Activated CD8-positive, alpha-beta memory T cell treated with anti-CD3 and anti-CD28 coated beads, Interleukin-2, amount 10 ng/mL, durations not matched to agents 7 days and 5 days (primary cell): Measurements from ENCODE around the gene DCUN1D5. TPM values are rescaled to one million over a fixed set of nuclear protein-coding genes. Genes with fewer than 3 reads are reported as not detected.
A peak's percentile ranks its signal among the peaks of the same experiment; 100 is the strongest.

Experiments
- ATAC-seq: fragments of 150-1000 bp; cut with Tn5 transposase; one replicate; pipeline ENCODE4 v1.10.0; 2021; ENCODE audit warnings: moderate library complexity
- CTCF ChIA-PET: fragments of 350-600 bp; sonication (Branson Sonifier 250); formaldehyde crosslinking; loops from one replicate; lab custom pipeline; 2021; ENCODE audit warnings: antibody characterized with exemption; lab: Charles Lee
- DNase-seq: peaks from one replicate; pipeline ENCODE4 v3.0.0-alpha.2; 2020
- H3K27ac Mint-ChIP-seq: one replicate; pipeline ENCODE4 v1.8.0; 2021; ENCODE audit warnings: mild to moderate bottlenecking, mixed read lengths
- H3K27me3 Mint-ChIP-seq: one replicate; pipeline ENCODE4 v1.8.0; 2021; ENCODE audit warnings: mixed read lengths
- H3K36me3 Mint-ChIP-seq: one replicate; pipeline ENCODE4 v1.8.0; 2021; ENCODE audit warnings: mild to moderate bottlenecking, mixed read lengths
- H3K4me1 Mint-ChIP-seq: one replicate; pipeline ENCODE4 v1.8.0; 2021; ENCODE audit warnings: mixed read lengths
- H3K4me3 Mint-ChIP-seq: one replicate; pipeline ENCODE4 v1.8.0; 2021; ENCODE audit warnings: mild to moderate bottlenecking, moderate library complexity, mixed read lengths
- H3K9me3 Mint-ChIP-seq: one replicate; pipeline ENCODE4 v1.8.0; 2022; ENCODE audit warnings: low read depth, mixed read lengths
- total RNA-seq, 2 experiments: library from RNA; stranded (reverse); gene quantifications; one replicate each; pipeline ENCODE4 v1.2.3, GENCODE V29; 2021

DCUN1D5 gene
- total RNA-seq, result 10 to 100 TPM; 38.4 to 51.3 TPM

DNA sequence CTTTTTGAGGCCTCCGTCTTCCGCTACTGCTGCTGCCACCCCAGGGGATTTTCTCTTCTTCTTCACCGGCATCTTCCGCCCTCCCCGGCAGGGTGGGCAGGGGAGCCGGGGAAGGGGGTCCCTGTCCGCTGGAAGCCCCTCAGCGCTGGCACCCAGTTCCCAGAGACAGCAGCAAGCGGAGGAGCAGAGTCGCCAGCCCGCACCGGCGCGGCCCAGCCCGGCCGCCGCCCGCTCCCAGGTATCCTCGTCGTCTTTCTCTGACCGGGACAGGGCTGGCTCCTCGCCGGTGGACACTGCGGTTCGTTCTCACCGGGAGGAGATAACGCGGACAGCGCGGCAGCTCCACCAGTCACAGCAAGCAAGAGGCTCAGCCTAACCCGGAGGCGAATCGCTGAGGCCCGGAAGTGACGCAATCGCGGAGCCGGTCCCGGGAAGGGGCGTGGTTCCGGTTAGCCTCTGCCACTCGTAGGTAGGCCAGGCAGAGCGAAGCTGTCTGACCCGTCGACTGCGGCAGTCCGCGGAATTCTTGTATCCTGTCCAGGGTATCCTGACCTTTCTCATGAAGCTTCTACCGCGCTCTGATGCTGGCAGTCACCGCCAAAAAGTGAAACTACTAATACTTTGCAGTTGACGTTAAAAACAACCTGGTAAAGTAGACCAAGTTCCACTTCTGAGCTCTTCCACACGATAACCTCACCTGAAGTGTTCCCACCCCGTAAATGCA is at the start of gene DCUN1D5:
Gene DCUN1D5 (minus strand): TSS at position 360 of the 724 bp plus-strand sequence. CDS start 288 bp downstream, at position 72.
- CTCF ChIA-PET, result interaction anchor here (0.8 to 1.9 kb wide), 6 partner anchors 14 to 61 kb away, joined by 3 to 28 read pairs (median 3); partner anchors contain the start of gene DYNC2H1
- H3K36me3 Mint-ChIP-seq, result peaks cover 10% of the 10 kb centered on the region
- H3K27ac Mint-ChIP-seq, result peak within 1 kb of the TSS; percentile 96
- H3K4me1 Mint-ChIP-seq, result peaks cover 23% of the 10 kb centered on the region
- H3K4me3 Mint-ChIP-seq, result peak within 1 kb of the TSS; percentile 91
- H3K9me3 Mint-ChIP-seq, result no peaks in the 10 kb centered on the region
- DNase-seq (peak; percentile 97), ATAC-seq (peak; percentile 95)
- peaks cover 27% of the 10 kb centered on the region for H3K27me3 Mint-ChIP-seq

DNA sequence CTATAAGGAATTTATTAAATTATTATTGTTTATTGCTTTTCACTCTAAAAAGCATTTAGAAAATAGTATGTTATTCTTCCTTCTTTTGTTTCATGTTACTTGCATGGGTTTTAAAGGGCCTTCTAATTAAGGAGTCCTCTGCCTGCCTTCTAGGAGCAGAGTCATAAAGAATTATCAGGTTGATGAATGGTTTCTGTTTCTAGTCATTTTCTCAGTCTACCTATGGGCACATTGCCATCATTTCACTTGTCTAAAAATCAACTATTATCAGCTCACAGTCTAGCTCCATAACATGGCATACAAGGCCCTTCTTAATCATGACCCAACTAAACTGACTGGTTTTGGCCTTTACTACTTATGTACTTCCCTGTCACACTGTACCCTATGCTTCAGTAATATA is 33.5 kb upstream of the DCUN1D5 start:
- Mint-ChIP-seq H3K27ac (no peak overlapping the region), H3K4me3 (no peak overlapping the region), H3K36me3 (peaks cover 1% of the 10 kb centered on the region), H3K9me3 (no peaks in the 10 kb centered on the region), H3K27me3 (no peaks in the 10 kb centered on the region), H3K4me1 (no peaks in the 10 kb centered on the region)
- ATAC-seq (no peak), DNase-seq (no peak)
- CTCF ChIA-PET, result interaction anchor here (1.3 kb wide), 1 partner anchor 16 kb away, joined by 6 read pairs; the partner anchor contains the start of gene DYNC2H1

DNA sequence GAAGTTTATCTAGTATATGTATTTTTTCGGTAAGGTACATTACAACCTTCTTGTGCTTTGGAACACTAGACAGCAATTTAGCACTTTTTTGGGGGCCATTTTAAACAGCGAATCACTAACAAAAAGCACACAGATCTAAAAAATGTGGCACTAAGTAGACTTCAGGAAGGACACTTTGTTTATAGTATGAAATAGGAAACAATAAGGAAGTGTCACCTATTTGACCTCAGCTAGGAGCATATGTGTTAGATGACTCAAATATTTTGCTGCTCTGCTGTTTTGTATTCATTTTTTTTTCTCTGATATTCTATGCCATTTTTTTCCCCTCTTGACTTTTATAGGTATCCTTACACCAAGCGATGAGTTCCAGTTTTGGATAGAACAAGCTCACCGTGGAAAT is 22.9 kb upstream of the DCUN1D5 start:
- no peak for DNase-seq
- Mint-ChIP-seq H3K27me3 (no peaks in the 10 kb centered on the region), H3K36me3 (peaks cover 1% of the 10 kb centered on the region), H3K4me3 (no peak overlapping the region), H3K9me3 (no peaks in the 10 kb centered on the region), H3K4me1 (peaks cover 9% of the 10 kb centered on the region), H3K27ac (no peak overlapping the region)
- CTCF ChIA-PET, result no interaction called here
- no peak for ATAC-seq

DNA sequence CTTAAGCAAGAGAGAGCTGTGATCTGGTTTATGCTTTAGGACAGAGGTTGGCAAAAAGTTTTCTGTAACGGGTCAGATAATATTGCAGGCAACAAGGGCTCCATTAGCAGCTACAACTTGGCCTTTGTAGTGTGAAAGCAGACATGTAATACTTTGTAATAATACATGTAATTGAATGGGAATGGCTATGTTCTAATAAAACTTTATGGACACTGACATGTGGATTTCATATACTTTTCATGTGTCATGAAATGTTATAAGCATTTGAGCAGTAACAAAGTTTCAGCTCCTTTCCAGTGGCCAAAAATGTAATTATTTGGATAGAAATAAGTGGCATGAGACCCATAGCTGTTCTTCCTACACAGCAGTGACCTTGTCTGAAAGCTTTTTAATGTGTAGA is 20.4 kb upstream of the DCUN1D5 start:
- H3K36me3 Mint-ChIP-seq, result no peaks in the 10 kb centered on the region
- CTCF ChIA-PET, result interaction anchor here (0.6 to 1.6 kb wide), 2 partner anchors 15 to 824 kb away, joined by 3 to 4 read pairs; no protein-coding TSS in a partner anchor
- DNase-seq, result no peak
- ATAC-seq, result no peak
- H3K4me3 Mint-ChIP-seq, result no peak overlapping the region
- peaks cover 28% of the 10 kb centered on the region for H3K4me1 Mint-ChIP-seq
- H3K27ac Mint-ChIP-seq, result no peak overlapping the region
- peaks cover 1% of the 10 kb centered on the region for H3K27me3 Mint-ChIP-seq
- H3K9me3 Mint-ChIP-seq, result no peaks in the 10 kb centered on the region

GRCh38 chr11:103111400-103111799 is 19.4 kb upstream of the DCUN1D5 start:
- no peaks in the 10 kb centered on the region for H3K9me3 Mint-ChIP-seq
- no peaks in the 10 kb centered on the region for H3K36me3 Mint-ChIP-seq
- H3K27ac Mint-ChIP-seq, result no peak overlapping the region
- ATAC-seq, result no peak
- peaks cover 28% of the 10 kb centered on the region for H3K4me1 Mint-ChIP-seq
- H3K4me3 Mint-ChIP-seq, result no peak overlapping the region
- H3K27me3 Mint-ChIP-seq, result peaks cover 2% of the 10 kb centered on the region
- no peak for DNase-seq
- CTCF ChIA-PET, result interaction anchor here (1.0 kb wide), 1 partner anchor 20 kb away, joined by 3 read pairs; no protein-coding TSS in a partner anchor

GRCh38 chr11:103110391-103110790 is 18.4 kb upstream of the DCUN1D5 start:
- H3K27me3 Mint-ChIP-seq, result peaks cover 7% of the 10 kb centered on the region
- peaks cover 28% of the 10 kb centered on the region for H3K4me1 Mint-ChIP-seq
- peak overlapping the region; percentile 90 for H3K4me3 Mint-ChIP-seq
- ATAC-seq (no peak), DNase-seq (no peak)
- H3K36me3 Mint-ChIP-seq, result no peaks in the 10 kb centered on the region
- no peaks in the 10 kb centered on the region for H3K9me3 Mint-ChIP-seq
- H3K27ac Mint-ChIP-seq, result no peak overlapping the region
- CTCF ChIA-PET, result no interaction called here

DNA sequence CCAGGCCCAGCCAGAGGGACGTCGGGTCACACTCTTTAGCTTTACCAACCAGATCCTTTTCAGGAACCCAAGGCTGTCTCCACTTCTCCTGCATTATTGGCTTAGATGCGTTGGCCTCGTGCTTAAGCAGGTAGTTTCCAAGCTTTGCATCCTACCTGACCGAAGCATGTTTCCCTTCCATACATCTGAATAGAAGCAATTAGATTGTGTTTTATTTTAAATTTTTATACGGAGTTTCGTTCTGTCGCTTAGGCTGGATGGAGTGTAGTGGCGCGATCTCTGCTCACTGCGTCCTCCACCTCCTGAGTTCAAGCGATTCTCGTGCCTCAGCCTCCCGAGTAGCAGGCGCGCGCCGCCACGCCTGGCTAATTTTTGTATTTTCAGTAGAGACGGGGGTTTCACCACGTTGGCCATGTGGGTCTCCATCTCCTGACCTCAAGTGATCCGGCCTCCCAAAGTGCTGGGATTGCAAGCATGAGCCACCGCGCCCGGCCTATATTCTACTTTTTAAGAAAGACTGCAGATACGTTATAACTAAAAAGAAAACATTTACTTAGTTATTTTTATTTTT is 17.9 kb upstream of the DCUN1D5 start:
- peak overlapping the region; percentile 89 for H3K27ac Mint-ChIP-seq
- peaks cover 7% of the 10 kb centered on the region for H3K27me3 Mint-ChIP-seq
- no peaks in the 10 kb centered on the region for H3K9me3 Mint-ChIP-seq
- no peak for DNase-seq
- H3K4me3 Mint-ChIP-seq, result peak overlapping the region; percentile 90
- no peaks in the 10 kb centered on the region for H3K36me3 Mint-ChIP-seq
- CTCF ChIA-PET, result interaction anchor here (0.8 to 1.6 kb wide), 12 partner anchors 10 to 367 kb away, joined by 3 to 28 read pairs (median 5); partner anchors contain the start of gene DCUN1D5
- H3K4me1 Mint-ChIP-seq, result peaks cover 28% of the 10 kb centered on the region
- peak; percentile 2 for ATAC-seq

DNA sequence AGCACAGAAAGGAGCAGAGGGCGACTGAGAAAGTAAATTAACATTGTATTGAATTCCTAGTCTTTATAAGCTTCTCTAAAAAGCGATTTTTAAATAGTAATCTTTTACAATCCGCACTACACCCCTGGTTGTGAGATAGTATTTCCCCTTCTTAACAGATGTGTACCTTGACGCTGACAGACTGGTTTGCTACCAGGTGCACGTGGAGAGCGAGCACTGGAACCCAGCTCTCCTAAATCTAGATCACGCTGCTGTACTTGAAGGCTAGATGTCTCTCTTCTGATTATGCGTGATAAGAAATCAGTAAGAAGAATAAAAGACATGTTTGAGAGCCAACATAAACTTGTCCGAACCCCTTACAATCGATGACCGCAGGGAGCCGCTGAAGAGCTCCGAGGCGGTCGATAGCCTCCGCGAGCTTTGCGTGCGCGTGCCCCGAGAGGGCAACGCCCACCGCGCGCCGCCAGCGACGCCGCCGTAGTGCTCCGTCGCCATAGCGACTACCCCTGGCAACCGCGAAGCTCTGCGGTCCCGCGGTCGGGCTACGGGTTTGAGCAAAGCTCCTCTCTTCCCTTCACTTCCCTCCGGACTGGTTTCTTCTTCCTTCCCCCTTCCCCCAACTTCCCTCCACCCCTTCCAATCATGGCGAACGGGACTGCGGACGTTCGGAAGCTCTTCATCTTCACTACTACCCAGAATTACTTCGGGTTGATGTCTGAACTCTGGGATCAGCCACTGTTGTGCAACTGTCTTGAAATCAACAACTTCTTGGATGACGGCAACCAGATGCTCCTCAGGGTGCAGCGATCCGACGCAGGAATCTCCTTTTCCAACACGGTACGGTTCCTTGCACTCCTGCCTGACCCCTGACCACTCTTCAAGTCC is 17.2 kb upstream of the DCUN1D5 start, which contains the start of gene DYNC2H1:
Gene DYNC2H1 (plus strand): TSS at position 494 of the 885 bp plus-strand sequence. CDS start 149 bp downstream, at position 643.
- Mint-ChIP-seq H3K9me3 (no peaks in the 10 kb centered on the region), H3K4me3 (peak within 1 kb of the TSS; percentile 90), H3K27me3 (peaks cover 13% of the 10 kb centered on the region), H3K27ac (peak within 1 kb of the TSS; percentile 89), H3K4me1 (peaks cover 28% of the 10 kb centered on the region), H3K36me3 (no peaks in the 10 kb centered on the region)
- CTCF ChIA-PET, result interaction anchor here (0.8 to 1.6 kb wide), 15 partner anchors 9 to 495 kb away, joined by 3 to 28 read pairs (median 4); partner anchors contain the start of gene DCUN1D5
- ATAC-seq (peak; percentile 94), DNase-seq (peak; percentile 93)

DNA sequence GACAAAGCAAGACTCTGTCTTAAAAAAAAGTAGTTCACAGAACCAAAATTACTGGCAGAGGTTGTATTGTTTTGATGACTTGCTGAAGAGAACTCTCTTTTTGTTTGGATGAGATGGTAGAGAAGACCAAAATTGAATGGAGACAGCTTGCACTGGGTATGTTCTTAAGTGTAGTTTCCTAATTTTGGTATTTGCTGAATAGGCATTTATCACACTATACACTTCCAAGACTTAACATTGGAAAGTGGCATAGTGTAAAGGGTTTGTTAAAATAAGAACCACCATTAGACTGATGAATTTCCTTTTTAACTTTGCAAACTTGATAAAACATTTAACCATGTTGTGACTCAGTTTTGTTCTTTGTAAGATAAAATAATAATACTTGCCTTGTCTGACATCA is 5.3 kb upstream of the DCUN1D5 start:
- DNase-seq (no peak), ATAC-seq (no peak)
- Mint-ChIP-seq H3K27me3 (peaks cover 34% of the 10 kb centered on the region), H3K4me1 (peaks cover 7% of the 10 kb centered on the region), H3K9me3 (no peaks in the 10 kb centered on the region), H3K36me3 (no peaks in the 10 kb centered on the region), H3K27ac (no peak overlapping the region), H3K4me3 (no peak overlapping the region)
- CTCF ChIA-PET, result no interaction called here

DNA sequence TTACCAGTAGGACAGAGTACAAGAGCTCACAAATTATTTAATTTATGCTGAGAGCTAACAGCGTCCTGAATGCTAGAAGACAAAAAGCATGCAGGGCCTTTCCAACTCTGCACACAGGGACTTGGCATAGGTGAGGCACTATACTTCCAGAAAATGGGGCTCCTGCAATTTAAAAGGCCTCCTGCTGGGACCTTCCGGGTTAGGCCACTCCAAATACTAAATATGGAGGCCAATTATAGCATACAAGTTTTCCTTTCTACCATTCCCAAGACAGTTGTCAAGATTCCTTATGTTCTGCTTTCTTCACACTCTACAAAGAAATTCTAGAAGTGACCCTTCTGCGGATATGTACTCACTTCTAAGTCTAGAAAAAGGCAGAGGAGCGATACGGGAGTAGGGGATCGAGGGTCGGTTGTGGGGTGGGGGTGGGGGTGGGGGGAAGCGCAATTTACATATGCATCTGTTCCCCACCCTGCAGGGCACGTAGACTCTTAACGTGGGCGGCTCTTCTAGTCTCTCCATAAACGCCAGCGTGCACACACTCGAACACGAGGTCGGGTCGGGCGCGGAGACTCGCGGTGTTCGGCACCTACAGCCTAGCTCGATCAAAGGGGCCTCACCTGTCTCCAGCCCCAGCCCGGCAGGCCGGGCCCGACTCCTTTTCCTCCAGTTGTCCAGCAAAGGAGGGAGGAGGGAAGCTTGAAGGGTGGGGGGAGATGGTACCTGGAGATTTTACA is 728 bp downstream of the DCUN1D5 start:
- peak; percentile 63 for DNase-seq
- peak; percentile 56 for ATAC-seq
- H3K4me1 Mint-ChIP-seq, result peaks cover 26% of the 10 kb centered on the region
- peak overlapping the region; percentile 96 for H3K27ac Mint-ChIP-seq
- CTCF ChIA-PET, result interaction anchor here (1.0 to 1.9 kb wide), 7 partner anchors 15 to 177 kb away, joined by 3 to 28 read pairs (median 3); partner anchors contain the start of gene DYNC2H1
- H3K27me3 Mint-ChIP-seq, result peaks cover 23% of the 10 kb centered on the region
- no peaks in the 10 kb centered on the region for H3K9me3 Mint-ChIP-seq
- peak overlapping the region; percentile 91 for H3K4me3 Mint-ChIP-seq
- peaks cover 15% of the 10 kb centered on the region for H3K36me3 Mint-ChIP-seq

- peak overlapping the region; percentile 9 for H3K27ac Mint-ChIP-seq
- DNase-seq, result no peak
- peaks cover 17% of the 10 kb centered on the region for H3K36me3 Mint-ChIP-seq
- peaks cover 21% of the 10 kb centered on the region for H3K4me1 Mint-ChIP-seq
- no peak for ATAC-seq
- no peaks in the 10 kb centered on the region for H3K27me3 Mint-ChIP-seq
- CTCF ChIA-PET, result no interaction called here
- no peak overlapping the region for H3K4me3 Mint-ChIP-seq
- no peaks in the 10 kb centered on the region for H3K9me3 Mint-ChIP-seq
Measured at GRCh38 chr11:103086461-103086860, 5.5 kb downstream of the DCUN1D5 start.

GRCh38 chr11:103085758-103086365 is 6.1 kb downstream of the DCUN1D5 start:
- peak overlapping the region; percentile 1 for H3K27ac Mint-ChIP-seq
- peaks cover 20% of the 10 kb centered on the region for H3K4me1 Mint-ChIP-seq
- H3K4me3 Mint-ChIP-seq, result no peak overlapping the region
- CTCF ChIA-PET, result no interaction called here
- DNase-seq, result no peak
- H3K36me3 Mint-ChIP-seq, result peaks cover 17% of the 10 kb centered on the region
- ATAC-seq, result no peak
- H3K27me3 Mint-ChIP-seq, result no peaks in the 10 kb centered on the region
- no peaks in the 10 kb centered on the region for H3K9me3 Mint-ChIP-seq
